ENCODE data around the gene NRP2.

DNA sequence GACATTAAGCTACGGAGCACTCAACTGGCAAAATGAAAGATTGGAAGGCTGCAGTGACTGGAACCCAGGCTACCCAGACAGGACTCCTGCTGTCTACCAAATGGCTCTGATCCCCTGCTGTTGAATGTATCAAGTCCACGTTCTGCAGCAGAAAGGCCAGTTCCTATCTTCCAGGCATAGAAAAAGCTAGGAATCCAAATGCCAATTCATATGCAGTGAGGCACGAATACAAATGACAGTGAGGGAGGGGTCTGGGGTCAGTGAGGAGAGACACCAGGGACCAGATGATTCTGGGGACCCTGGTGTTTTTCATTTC lies 5.3 kb downstream of the NRP2 start:
- TF ChIP-seq REST (IDR thresholded peaks at IDR 0.05) (no peak), YY1 (IDR thresholded peaks at IDR 0.05) (no peak), MAX (IDR thresholded peaks at IDR 0.05) (no peak), RAD21 (IDR thresholded peaks at IDR 0.05) (no peak), EGR1 (IDR thresholded peaks at IDR 0.05; ENCODE audit: low read depth in 2 of 2) (no peak), JUND (IDR thresholded peaks at IDR 0.05) (no peak), RXRA (IDR thresholded peaks at IDR 0.05) (no peak), SP1 (IDR thresholded peaks at IDR 0.05) (no peak), TAF1 (conservative IDR thresholded peaks at IDR 0.05) (no peak), FOXA1 (IDR thresholded peaks at IDR 0.05) (no peak), HNF4A (conservative IDR thresholded peaks at IDR 0.05) (no peak)
- TF ChIP-seq, protein P1, sequence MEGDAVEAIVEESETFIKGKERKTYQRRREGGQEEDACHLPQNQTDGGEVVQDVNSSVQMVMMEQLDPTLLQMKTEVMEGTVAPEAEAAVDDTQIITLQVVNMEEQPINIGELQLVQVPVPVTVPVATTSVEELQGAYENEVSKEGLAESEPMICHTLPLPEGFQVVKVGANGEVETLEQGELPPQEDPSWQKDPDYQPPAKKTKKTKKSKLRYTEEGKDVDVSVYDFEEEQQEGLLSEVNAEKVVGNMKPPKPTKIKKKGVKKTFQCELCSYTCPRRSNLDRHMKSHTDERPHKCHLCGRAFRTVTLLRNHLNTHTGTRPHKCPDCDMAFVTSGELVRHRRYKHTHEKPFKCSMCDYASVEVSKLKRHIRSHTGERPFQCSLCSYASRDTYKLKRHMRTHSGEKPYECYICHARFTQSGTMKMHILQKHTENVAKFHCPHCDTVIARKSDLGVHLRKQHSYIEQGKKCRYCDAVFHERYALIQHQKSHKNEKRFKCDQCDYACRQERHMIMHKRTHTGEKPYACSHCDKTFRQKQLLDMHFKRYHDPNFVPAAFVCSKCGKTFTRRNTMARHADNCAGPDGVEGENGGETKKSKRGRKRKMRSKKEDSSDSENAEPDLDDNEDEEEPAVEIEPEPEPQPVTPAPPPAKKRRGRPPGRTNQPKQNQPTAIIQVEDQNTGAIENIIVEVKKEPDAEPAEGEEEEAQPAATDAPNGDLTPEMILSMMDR (IDR thresholded peaks at IDR 0.05; ENCODE audit: low read depth, low read length, missing input control), result no peak
- TF ChIP-seq, protein P2, sequence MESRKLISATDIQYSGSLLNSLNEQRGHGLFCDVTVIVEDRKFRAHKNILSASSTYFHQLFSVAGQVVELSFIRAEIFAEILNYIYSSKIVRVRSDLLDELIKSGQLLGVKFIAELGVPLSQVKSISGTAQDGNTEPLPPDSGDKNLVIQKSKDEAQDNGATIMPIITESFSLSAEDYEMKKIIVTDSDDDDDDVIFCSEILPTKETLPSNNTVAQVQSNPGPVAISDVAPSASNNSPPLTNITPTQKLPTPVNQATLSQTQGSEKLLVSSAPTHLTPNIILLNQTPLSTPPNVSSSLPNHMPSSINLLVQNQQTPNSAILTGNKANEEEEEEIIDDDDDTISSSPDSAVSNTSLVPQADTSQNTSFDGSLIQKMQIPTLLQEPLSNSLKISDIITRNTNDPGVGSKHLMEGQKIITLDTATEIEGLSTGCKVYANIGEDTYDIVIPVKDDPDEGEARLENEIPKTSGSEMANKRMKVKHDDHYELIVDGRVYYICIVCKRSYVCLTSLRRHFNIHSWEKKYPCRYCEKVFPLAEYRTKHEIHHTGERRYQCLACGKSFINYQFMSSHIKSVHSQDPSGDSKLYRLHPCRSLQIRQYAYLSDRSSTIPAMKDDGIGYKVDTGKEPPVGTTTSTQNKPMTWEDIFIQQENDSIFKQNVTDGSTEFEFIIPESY (IDR thresholded peaks at IDR 0.05), result no peak
- TF ChIP-seq, protein P3, sequence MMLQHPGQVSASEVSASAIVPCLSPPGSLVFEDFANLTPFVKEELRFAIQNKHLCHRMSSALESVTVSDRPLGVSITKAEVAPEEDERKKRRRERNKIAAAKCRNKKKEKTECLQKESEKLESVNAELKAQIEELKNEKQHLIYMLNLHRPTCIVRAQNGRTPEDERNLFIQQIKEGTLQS (IDR thresholded peaks at IDR 0.05), result no peak
